NCI-H69 (cell line): ENCODE results near the gene INKA1.

Experiments used
- DNase-seq: peaks from one replicate; lab custom pipeline; 2025; lab: John Stamatoyannopoulos, UW

Gene INKA1

GRCh38 chr3:49786357-49787181 is 16.5 kb upstream of the INKA1 start, which contains the start of gene IP6K1:
Gene IP6K1 (minus strand): TSS chr3:49786542. CDS start chr3:49748040, 38,502 bp downstream.
- peak; percentile 98 for DNase-seq

- no peak for DNase-seq
Observed at GRCh38 chr3:49787182-49787464, 15.9 kb upstream of the INKA1 start.

GRCh38 chr3:49787536-49787935 is 15.5 kb upstream of the INKA1 start:
- DNase-seq = no peak

GRCh38 chr3:49788056-49788455 is 15.0 kb upstream of the INKA1 start:
- DNase-seq = no peak

GRCh38 chr3:49790626-49791411 is 12.2 kb upstream of the INKA1 start:
- no peak for DNase-seq

- DNase-seq = no peak
Observed at GRCh38 chr3:49791571-49791970, 11.5 kb upstream of the INKA1 start.

- DNase-seq = no peak
Observed at GRCh38 chr3:49792371-49793150, 10.5 kb upstream of the INKA1 start.

GRCh38 chr3:49793486-49794085 is 9.5 kb upstream of the INKA1 start:
- DNase-seq = no peak

- DNase-seq = no peak
Observed at GRCh38 chr3:49794431-49794830, 8.6 kb upstream of the INKA1 start.

GRCh38 chr3:49794926-49795905 is 7.8 kb upstream of the INKA1 start:
- no peak for DNase-seq

GRCh38 chr3:49799105-49799504 is 4.0 kb upstream of the INKA1 start:
- DNase-seq = no peak

GRCh38 chr3:49799761-49800160 is 3.3 kb upstream of the INKA1 start, which contains the start of gene CDHR4:
Gene CDHR4 (minus strand): TSS chr3:49799873. CDS start chr3:49799812, 61 bp downstream.
- DNase-seq = no peak

GRCh38 chr3:49801160-49801559 is 1.9 kb upstream of the INKA1 start:
- no peak for DNase-seq

GRCh38 chr3:49803465-49804140 is 542 bp downstream of the INKA1 start:
- DNase-seq = peak; percentile 67

- DNase-seq = no peak
Observed at GRCh38 chr3:49804141-49805041, 1.3 kb downstream of the INKA1 start.

GRCh38 chr3:49805367-49805782 is 2.3 kb downstream of the INKA1 start:
- DNase-seq = peak; percentile 47

- DNase-seq = no peak
Observed at GRCh38 chr3:49805897-49806701, 3.0 kb downstream of the INKA1 start.

GRCh38 chr3:49806850-49807249 is 3.8 kb downstream of the INKA1 start:
- no peak for DNase-seq
